Measurements from ENCODE around the gene GPSM1.

GRCh38 chr9:136311051-136312008 is 16.0 kb upstream of the GPSM1 start:
- TF ChIP-seq CTCF (conservative IDR thresholded peaks at IDR 0.05) (no peak), ZFX (IDR thresholded peaks at IDR 0.05) (no peak)

Measured in C4-2B (cell line).